ENCODE data around the gene IFI30.
A peak's percentile ranks its signal among the peaks of the same experiment; 100 is the strongest.
"Not testable (repeated sequence)": the region's sequence is repeated elsewhere in the genome, so short reads cannot be mapped to it uniquely, and the experiment has no call there.

IFI30 gene

DNA sequence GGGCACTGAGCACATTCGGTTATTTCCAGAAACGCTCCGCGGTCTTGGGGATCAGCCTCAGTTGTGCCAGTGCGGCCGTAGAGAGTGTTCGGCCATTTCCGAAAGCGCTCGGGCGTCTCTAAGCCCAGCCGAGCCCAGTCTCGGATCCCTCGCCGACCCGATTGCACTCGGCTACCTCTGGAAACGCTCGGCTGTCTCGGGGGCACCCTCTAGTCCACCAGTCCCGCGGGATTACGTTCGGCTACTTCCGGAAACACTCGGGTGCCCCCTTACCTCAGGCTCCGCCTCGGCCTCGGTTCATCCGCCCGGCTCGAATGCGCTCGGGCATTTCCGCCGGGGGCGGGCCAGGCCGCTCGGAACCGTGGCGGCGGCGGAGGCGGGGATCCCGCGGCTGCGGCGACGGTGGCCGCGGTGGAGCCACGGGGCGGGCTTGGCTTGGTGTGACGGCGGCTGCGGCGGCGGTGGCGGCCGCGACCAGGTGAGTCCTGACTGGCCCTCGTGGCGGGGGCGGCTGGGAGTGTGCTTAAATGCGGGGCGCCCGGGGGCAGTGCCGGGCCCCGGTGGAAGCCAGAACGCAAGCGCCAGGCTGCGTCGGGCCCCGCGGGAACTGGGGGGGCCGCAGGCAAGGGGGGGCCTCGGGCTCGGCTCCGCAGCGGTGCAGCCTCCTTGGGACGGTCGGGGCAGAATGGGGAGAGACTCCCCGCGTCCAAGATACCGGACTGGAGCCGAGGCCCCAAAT lies 20.6 kb upstream of the IFI30 start, which contains the start of gene PIK3R2:
Gene PIK3R2 (plus strand): TSS at position 347 of the 739 bp plus-strand sequence. CDS start 2,717 bp downstream, outside the sequence.
- DNase-seq: peak; percentile 99

DNA sequence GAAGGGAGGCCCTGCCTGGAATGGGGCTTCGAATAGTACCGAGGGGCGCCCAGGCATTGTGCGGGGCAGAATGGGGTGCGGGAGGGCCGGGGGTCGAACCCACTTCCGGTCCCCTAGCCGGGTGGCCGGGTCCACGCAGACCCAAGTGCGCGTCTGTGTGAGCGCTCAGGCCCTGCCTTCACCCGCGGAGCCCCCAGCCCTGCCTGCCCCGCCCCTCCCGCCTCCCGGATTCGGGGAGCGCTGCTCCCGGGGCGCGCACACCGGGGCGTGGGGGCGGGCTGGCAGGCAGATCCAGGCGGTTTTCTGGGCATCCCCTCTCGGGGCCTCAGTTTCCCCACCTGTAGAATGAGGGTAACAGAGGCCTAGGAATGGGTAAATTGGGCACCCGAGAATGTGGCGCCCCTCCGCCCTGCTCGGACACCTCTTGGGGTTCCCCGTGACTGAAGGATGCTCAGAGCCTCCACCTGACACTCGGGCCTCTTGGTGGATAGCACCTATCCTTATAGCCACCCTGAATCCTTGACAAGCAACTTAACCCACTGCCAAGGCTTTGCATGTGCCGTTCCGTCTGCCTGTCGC lies 20.0 kb upstream of the IFI30 start:
- no peak for DNase-seq

DNA sequence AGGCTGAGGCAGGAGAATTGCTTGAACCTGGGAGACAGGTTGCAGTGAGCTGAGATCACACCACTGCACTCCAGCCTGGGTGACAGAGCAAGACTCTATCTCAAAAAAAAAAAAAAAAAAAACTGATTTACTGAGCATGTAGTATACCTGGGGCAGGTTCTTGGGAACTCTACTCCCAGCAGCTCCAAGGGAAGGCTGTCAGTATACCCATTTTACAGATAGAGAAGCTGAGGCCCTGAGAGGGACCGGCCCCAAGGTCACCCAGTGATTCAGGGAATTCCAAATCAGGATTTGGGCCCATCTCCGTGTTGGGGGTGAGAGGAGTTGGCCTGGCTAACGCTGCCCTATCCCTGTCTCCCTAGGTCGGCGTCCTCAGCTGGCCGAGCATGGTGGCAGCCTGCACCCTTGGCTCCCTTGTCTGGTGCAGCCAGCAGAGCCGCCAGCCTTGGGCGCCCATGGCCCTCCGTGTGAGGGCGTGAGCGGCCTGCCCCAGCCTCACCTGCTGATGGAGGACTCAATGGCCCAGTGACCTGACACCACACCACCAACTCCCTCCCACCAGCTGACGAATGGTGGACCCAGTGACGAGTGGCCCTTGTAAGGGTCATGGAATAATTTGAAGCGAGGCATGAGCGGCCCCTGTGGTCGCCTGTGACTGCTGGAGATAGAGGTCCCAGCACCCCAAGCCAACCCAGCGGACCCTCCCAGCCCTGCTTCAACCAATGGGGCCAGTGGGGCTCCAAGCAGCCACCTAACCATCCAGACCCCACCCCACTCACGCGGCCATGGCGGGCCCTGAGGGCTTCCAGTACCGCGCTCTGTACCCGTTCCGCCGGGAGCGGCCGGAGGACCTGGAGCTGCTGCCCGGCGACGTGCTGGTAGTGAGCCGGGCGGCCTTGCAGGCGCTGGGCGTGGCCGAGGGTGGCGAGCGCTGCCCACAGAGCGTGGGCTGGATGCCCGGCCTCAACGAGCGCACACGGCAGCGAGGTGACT lies 18.2 kb upstream of the IFI30 start:
- no peak for DNase-seq

DNA sequence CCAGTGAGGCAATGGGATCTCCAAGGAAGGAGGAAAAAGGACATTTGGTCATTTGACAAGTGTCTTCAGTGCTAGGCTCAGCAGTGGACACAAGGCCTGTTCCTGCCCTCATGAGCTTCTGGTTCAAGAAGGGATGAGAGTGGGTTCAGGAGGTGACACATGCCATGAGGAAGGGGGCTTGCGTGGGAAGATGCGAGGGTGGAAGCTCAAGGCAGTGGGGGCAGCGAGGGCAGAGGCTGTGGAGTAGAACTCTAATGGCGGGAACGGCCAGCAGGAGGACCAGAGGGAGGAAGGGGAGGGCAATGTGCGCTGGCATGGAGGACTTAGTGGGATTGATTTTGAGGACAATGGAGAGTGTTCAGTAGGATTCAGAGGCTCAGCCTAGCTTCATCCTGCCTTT lies 17.3 kb upstream of the IFI30 start:
- DNase-seq: no peak

DNA sequence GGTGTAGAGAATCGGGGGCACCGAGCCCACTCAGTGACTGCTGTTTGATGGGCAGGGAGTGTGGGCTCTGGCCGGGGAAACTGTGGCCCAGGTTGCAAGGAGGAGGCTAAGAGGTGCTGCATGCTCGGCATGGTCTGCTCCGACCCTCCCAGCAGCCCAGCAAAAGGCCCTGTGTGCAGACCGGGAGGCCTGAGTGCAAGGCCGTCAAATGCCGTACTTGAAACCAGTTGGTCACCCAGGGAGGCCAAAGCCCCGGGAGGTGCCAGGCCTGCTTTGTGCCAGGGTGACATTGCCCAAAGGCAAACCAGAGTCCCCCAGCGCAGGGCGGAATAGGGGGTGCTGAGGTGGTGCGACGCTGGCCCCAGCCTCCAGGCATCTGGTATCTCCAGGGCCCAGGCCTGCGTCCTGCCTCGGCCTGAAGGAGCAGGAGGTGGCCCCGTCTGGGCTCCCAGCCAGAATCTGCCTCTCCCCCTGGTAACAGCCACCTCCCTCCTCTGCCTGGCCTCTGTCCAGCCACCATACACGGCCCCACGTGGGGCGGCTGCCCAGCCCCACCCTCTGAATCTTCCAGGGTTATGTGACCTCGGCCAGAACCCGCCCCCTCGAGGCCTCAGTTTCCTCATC lies 16.7 kb upstream of the IFI30 start:
- peak; percentile 77 for DNase-seq

DNA sequence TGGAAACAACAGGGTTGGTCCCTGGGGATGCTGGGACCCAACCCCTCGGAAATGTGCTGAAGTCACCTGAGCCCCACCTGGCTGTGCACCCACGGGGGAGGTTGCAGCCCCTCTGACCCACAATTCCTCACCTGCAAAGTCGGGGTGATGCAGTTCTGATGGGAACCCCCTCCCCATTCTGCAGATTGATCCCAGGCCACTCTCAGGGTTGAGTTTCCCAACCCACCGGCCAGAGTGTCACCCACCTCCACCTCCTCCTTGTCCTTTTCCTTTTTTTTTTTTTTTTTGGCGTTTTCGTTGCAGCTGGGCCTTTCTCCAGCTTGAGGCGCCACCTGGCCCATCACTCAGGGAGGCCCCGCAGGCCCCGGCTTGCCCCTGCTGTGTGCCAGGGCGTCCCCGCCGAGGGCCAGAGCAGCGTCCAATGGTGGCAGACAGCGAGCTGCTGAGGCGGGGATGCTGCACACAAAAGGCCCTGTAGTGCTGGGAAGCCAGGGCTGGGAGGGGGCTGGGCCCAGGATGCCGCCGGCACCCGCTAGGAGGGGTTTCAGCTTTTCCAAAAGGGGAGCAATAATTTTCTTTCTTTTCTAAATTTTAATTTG lies 16.0 kb upstream of the IFI30 start:
- no peak for DNase-seq

DNA sequence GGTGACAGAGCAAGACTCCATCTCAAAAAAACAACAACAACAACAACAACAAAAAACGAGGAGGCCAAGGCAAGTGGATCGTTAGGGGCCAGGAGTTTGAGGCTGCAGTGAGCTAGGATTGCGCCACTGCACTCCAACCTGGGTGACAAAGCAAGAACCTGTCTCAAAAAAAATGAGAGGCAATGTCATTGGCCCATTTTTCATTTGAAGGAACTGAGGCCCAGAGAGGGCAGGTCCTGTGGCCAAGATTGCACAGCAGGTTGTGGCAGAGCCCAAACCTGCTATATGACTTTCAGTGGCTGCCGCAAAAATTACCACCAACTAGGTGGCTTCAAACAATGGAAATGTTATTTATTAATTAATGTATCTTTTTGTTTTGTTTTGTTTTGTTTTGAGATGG lies 15.1 kb upstream of the IFI30 start:
- no peak for DNase-seq

DNA sequence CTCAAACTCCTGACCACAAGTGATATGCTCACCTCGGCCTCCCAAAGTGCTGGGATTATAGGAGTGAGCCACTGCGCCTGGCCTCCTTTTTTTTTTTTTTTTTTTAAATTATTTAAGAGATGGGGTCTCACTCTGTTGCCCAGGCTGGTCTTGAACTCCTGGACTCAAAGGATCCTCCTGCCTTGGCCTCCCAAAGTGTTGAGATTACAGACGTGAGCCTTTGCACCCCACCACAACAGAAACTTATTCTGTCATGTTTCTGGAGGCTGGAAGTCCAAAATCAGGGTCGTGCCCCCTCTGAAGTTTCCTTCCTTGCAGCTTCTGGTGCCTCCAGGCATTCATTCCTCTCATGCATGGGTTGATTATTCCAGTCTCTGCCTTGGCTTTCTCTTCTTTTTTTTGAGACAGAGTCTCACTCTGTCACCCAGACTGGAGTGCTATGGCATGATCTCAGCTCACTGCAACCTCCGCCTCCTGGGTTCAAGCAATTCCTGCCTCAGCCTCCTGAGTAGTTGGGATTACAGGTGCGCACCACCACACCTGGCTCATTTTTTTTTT lies 14.5 kb upstream of the IFI30 start:
- not testable (repeated sequence) for DNase-seq

DNA sequence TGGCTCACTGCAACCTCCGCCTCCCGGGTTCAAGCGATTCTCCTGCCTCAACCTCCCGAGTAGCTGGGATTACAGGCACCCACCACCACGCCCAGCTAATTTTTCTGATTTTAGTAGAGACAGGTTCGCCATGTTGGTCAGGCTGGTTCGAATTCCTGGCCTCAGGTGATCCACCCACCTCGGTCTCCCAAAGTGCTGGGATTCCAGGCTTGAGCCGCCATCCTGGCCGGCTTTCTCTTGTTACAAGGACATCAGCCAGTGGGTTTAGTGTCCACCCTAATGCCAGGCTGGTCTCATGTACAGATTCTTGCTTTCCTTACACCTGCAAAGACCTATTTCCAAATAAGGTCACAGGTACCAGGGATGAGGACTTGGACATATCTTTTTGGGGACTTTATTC lies 13.8 kb upstream of the IFI30 start:
- DNase-seq: no peak

DNA sequence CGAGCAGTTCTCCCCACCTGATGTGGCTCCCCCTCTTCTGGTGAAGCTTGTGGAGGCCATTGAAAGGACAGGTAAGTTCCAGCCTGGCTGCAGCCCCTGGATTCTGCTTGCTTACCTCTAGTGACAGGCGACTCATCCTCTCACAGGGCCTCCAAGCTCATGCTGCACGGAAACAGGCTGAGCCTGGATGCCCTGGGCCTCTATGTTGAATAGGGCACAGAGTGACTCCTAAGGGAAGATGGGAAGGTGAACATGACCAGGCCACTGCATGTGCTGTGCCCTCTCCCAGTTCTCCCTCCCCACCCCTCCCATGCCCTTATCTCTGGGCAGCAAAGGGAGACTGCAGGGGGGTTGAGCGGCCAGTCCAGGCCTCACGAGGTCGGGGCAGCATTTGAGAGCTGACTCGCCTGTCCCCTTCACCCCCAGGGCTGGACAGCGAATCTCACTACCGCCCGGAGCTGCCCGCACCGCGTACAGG lies 13.1 kb upstream of the IFI30 start:
- no peak for DNase-seq

DNA sequence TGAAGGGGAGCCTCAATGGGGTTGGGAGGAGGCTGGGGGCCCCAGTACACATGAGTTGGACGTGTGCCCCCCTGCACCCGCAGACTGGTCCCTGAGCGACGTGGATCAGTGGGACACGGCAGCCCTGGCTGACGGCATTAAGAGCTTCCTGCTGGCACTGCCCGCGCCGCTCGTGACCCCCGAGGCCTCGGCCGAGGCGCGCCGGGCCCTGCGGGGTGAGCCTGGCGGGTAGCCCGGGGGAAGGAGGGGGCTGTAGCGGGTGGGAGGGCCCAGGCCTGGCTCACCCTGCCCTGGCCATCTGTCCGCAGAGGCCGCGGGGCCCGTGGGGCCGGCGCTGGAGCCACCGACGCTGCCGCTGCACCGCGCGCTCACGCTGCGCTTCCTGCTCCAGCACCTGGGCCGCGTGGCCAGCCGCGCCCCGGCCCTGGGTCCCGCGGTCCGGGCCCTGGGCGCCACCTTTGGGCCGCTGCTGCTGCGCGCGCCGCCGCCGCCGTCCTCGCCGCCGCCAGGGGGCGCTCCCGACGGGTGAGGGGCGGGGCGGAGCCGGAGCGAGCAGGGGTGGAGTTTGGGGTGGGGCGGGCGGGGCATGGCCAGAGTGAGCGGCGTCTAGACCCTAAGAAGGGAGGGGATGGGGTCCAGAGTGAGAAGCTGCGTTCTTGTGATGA lies 12.5 kb upstream of the IFI30 start:
- peak; percentile 65 for DNase-seq

DNA sequence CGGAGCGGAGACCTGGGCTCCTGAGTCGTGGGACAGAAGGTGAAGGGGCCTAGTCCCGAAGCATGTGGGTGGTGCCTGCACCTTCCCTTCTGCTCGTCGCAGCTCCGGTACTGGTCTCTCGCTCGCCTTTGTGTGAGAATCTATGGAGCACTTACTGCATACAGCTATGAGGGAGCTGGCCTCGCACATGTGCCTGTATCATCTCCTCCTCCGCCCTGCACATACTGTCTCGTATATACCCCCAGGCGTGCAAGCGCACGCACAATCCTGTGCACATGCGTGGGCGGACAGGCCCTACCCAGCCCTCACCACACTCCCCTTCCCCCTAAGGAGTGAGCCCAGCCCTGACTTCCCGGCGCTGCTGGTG lies 12.0 kb upstream of the IFI30 start:
- no peak for DNase-seq

DNA sequence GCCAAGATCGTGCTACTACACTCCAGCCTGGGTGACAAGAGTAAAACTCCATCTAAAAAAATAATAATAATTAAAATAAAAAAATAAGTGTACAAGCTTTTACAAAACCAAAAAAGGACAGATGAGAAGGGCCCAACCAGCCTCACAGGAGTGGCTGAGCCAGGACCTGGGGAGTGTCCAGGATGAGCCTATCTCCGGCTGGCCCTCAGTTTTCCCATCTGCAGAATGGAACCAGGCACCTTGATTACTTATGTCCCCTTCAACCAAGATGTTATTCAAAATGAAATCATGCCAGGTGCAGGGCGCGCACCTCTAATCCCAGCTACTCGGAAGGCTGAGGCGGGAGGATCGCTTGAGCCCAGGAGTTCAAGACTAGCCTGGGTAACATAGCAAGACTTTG lies 9.5 kb upstream of the IFI30 start:
- DNase-seq: no peak

DNA sequence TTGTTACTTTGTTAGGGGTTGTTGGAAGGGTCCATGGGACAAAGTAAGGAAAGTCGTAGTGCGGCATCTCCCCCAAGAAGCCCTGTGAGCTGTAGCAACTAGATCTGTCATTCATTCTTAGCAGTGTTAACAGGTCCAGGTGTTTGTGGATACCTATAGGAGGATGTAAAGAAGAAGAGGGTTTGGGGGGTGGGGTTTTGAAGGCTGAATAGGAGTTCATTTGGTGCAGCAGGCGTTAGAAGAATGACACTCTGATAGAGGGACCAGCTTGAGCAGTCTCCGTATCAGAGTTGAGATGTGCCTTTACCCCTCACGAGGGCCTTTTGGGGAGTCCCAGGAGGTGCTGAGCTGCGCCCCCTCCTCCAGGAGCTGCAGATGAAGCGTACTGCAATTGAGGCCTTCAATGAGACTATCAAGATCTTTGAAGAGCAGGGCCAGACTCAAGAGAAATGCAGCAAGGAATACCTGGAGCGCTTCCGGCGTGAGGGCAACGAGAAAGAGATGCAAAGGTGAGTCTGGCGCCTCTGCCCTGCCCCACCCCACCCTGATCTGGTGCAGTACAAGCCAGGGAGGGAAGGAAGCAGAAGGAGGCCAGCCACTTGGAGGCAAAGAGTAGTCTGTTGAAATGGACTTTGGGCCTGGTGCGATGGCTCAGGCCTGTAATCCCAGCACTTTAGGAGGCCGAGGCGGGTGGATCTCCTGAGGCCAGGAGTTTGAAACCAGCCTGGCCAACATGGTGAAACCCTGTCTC lies 7.6 kb upstream of the IFI30 start:
- DNase-seq: no peak

DNA sequence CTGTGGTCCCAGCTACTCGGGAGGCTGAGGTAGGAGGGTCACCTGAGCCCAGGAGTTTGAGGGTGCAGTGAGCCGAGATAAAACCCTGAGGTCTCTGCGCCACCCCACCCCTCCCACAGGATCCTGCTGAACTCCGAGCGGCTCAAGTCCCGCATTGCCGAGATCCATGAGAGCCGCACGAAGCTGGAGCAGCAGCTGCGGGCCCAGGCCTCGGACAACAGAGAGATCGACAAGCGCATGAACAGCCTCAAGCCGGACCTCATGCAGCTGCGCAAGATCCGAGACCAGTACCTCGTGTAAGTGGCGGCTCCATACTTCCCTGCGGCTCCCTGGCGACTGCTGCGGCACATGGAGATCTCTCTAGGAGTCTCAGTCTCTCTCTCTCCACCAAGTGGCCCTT lies 6.6 kb upstream of the IFI30 start:
- DNase-seq: no peak

DNA sequence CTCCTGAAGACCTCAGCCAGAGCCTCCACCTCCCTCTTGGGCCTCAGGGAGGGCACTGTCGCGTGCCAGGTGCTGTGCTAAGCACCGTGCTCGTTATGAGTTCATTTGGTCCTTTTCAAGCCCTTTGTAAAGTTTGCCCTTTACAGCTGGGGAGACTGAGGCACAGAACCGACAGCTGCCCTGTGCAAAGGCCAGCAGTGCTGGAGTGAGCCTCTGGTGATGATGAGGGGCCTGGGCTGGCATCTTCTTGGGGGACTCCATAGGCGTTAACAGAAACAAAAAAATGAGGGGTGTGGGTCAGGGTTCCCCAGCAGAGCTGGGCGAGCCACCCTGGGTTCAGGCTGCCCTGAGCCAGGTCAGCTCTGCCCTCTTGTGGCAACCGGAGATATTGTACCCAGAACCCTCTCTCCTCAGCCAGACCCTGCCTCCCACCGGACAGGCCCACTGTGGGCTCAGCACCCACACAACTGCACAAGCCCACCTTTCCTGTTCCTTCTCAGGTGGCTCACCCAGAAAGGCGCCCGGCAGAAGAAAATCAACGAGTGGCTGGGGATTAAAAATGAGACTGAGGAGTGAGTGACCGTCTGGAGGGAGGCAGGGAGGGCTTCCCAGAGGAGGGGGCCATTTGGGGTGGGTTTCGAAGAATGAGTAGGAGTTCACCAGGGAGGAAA lies 5.5 kb upstream of the IFI30 start:
- DNase-seq: no peak

DNA sequence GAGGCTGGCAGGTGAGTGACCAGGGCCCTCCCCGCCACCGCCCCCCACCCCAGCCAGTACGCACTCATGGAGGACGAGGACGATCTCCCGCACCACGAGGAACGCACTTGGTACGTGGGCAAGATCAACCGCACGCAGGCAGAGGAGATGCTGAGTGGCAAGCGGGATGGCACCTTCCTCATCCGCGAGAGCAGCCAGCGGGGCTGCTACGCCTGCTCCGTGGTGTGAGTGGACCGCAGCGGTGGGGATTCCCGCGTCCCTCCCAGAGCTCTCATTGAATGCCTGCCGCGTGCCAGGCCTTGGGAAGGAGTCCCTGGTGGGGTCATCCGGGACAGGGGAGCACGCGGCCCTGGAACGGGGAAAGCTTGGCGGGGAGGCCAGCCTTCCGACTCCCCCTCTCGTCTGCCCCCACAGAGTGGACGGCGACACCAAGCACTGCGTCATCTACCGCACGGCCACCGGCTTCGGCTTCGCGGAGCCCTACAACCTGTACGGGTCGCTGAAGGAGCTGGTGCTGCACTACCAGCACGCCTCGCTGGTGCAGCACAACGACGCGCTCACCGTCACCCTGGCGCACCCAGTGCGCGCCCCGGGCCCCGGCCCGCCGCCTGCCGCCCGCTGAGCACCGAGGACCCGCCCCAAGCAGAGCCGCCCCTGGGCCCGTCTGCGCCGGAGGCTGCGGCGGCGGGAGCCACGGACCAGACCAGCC lies 4.8 kb upstream of the IFI30 start:
- no peak for DNase-seq

DNA sequence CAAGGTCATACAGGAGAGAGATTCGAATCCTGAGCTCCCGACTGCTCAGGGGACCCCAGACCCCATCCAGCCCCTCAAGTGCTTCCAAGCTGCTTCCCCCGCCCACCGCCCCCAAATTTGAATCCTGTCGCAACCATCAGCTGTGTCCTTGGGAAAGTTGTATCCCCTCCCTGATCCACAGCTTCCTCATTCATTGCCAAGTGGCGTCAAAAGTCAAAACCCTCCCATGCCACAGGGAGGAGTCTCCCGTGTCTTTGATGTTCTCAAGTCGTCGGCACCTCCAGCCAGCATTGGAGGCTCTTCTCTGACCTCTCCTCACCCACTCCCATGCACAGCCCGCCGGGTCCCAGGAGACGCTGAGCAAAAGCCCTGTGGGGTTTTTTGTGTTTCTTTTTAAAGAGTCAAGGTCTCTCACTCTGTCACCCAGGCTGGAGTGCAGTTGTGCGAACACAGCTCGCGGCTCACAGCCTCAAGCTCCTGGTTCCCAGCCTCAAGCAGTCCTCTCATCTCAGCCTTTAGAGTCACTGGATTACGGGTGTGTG lies 2.8 kb upstream of the IFI30 start:
- DNase-seq: no peak
